Endothelial cell of umbilical vein (primary cell): Measurements from ENCODE around the gene UGT1A5. TPM values are rescaled to one million over a fixed set of nuclear protein-coding genes. Genes with fewer than 3 reads are reported as not detected.

ENCODE experiments used
- BruUV-seq: library from RNA; stranded (reverse); fragments of 400-500 nt; replicated peaks from 2 replicates; lab custom pipeline; 2021; lab: Mats Ljungman, UMichigan
- CTCF ChIA-PET: fragments of 300-600, 350-600 bp; sonication (Branson Sonifier 250); formaldehyde crosslinking; loops from one replicate; lab custom pipeline; 2021; ENCODE audit warnings: antibody characterized with exemption, inconsistent platforms; lab: Charles Lee
- POLR2A ChIA-PET: fragments of 300-600, 350-600 bp; sonication (Branson Sonifier 250); formaldehyde crosslinking; loops from one replicate; lab custom pipeline; 2021; ENCODE audit warnings: antibody characterized with exemption, inconsistent platforms; lab: Charles Lee
- DNase-seq: peaks from one replicate; pipeline ENCODE4 v3.0.0-alpha.2; 2011; ENCODE audit warnings: low read depth, low spot score
- FAIRE-seq: peaks from 2 replicates; lab custom pipeline; 2011; peaks lifted over from hg19 to GRCh38; lab: Jason Lieb, UNC
- H2AFZ ChIP-seq: 2 replicates; pipeline ENCODE4 v1.6.0; 2012; ENCODE audit warnings: low read depth, low read length, control low read depth, inconsistent platforms
- H3K27ac ChIP-seq: 2 replicates; pipeline ENCODE4 v1.5.1; 2011; ENCODE audit warnings: low read depth, mild to moderate bottlenecking, control low read depth, low read length, moderate library complexity; ENCODE audit not compliant: insufficient read depth
- H3K27me3 ChIP-seq, 2 experiments: 2 replicates each; pipeline versions ENCODE4 v1.6.0 to v1.6.1; 2011; ENCODE audit warnings: low read length in 2 of 2, mixed read lengths in 1 of 2; ENCODE audit not compliant: control insufficient read depth in 2 of 2, insufficient read depth in 2 of 2
- H3K36me3 ChIP-seq, 2 experiments: 2 replicates in 1 of 2; 3 replicates in 1 of 2; pipeline ENCODE4 v1.5.1; 2011; ENCODE audit warnings: low read length in 2 of 2, mild to moderate bottlenecking in 1 of 2, moderate library complexity in 1 of 2; ENCODE audit not compliant: control insufficient read depth in 2 of 2, insufficient read depth in 2 of 2; ENCODE audit errors: extremely low read depth in 1 of 2
- H3K4me1 ChIP-seq: 3 replicates; pipeline ENCODE4 v1.5.1; 2011; ENCODE audit warnings: mild to moderate bottlenecking, low read length; ENCODE audit not compliant: control insufficient read depth, insufficient read depth; ENCODE audit errors: extremely low read depth
- H3K4me2 ChIP-seq: 2 replicates; pipeline ENCODE4 v1.6.1; 2011; ENCODE audit warnings: low read length, control low read depth, mixed read lengths; ENCODE audit not compliant: insufficient read depth
- H3K4me3 ChIP-seq, 3 experiments: fragments of 200-600 bp in 1 of 3; sonication (generic), shearing (Covaris generic) in 1 of 3; replicated peaks in 1 of 3; 2 replicates each; pipeline ENCODE4 v1.5.1; 2011 to 2016; ENCODE audit warnings: control low read depth in 3 of 3, low read length in 3 of 3, mild to moderate bottlenecking in 2 of 3, inconsistent platforms in 1 of 3, low read depth in 1 of 3, moderate library complexity in 1 of 3; ENCODE audit not compliant: insufficient read depth in 1 of 3
- H3K79me2 ChIP-seq: 2 replicates; pipeline ENCODE4 v1.6.0; 2012; ENCODE audit warnings: low read length, inconsistent platforms; ENCODE audit not compliant: control insufficient read depth, insufficient read depth
- H3K9ac ChIP-seq: replicated peaks from 2 replicates; pipeline ENCODE3; 2011; ENCODE audit warnings: low read length, control low read depth; ENCODE audit not compliant: insufficient read depth; ENCODE audit errors: extremely low read depth
- H3K9me1 ChIP-seq: replicated peaks from 3 replicates; pipeline ENCODE4 v1.6.0; 2011; ENCODE audit warnings: mild to moderate bottlenecking, low read length; ENCODE audit not compliant: control insufficient read depth, insufficient read depth; ENCODE audit errors: extremely low read depth
- H3K9me3 ChIP-seq: replicated peaks from 2 replicates; pipeline ENCODE4 v1.5.1; 2012; ENCODE audit warnings: low read length, inconsistent platforms; ENCODE audit not compliant: control insufficient read depth, insufficient read depth
- H4K20me1 ChIP-seq: replicated peaks from 2 replicates; pipeline ENCODE3; 2011; ENCODE audit warnings: mild to moderate bottlenecking, low read length; ENCODE audit not compliant: control insufficient read depth, insufficient read depth; ENCODE audit errors: extremely low read depth
- CTCF ChIP-seq, 2 donors: IDR thresholded peaks; 1 replicate in 1 of 2; 2 replicates in 1 of 2; pipeline ENCODE4 v1.5.1; 2011; ENCODE audit warnings: low read length in 2 of 2, mild to moderate bottlenecking in 2 of 2, moderate library complexity in 2 of 2, control low read depth in 1 of 2, inconsistent platforms in 1 of 2, low read depth in 1 of 2; ENCODE audit not compliant: insufficient read depth in 1 of 2; ENCODE audit errors: extremely low read depth in 1 of 2
- EZH2 ChIP-seq: IDR thresholded peaks from 2 replicates; pipeline ENCODE4 v1.6.1; 2012; ENCODE audit warnings: borderline replicate concordance, low read depth, mild to moderate bottlenecking, moderate library complexity, low read length, inconsistent platforms; ENCODE audit not compliant: severe bottlenecking
- FOS ChIP-seq: IDR thresholded peaks from 2 replicates; pipeline ENCODE4 v1.6.1; 2011; ENCODE audit warnings: mild to moderate bottlenecking, low read length, moderate library complexity, borderline replicate concordance; ENCODE audit not compliant: insufficient read depth
- GATA2 ChIP-seq: IDR thresholded peaks from 2 replicates; pipeline ENCODE4 v1.7.0; 2011; ENCODE audit warnings: low read depth, mild to moderate bottlenecking, moderate library complexity, mixed read lengths, low read length; ENCODE audit not compliant: insufficient read length, insufficient read depth
- MYC ChIP-seq: IDR thresholded peaks from one replicate; pipeline ENCODE4 v1.6.1; 2011; ENCODE audit warnings: mild to moderate bottlenecking, low read depth, low read length
- POLR2A ChIP-seq: IDR thresholded peaks from 2 replicates; pipeline ENCODE4 v1.6.1; 2012; ENCODE audit warnings: low read depth, mild to moderate bottlenecking, control low read depth, low read length
- POLR2AphosphoS5 ChIP-seq: IDR thresholded peaks from 2 replicates; pipeline ENCODE4 v1.6.1; 2012; ENCODE audit warnings: low read depth, mild to moderate bottlenecking, control low read depth, low read length, moderate library complexity; ENCODE audit not compliant: insufficient read depth
- dilution Hi-C: fragments of 300-500 bp; cut with MboI; formaldehyde crosslinking; loops from one replicate; pipeline ENCODE4 v1.15.0; 2019; ENCODE audit warnings: low sequenced_read_pairs; ENCODE audit not compliant: extremely low pct_ligation_motif_present
- intact Hi-C: fragments of 100-400 bp; cut with micrococcal nuclease; formaldehyde crosslinking; loops from one replicate; pipeline ENCODE4 v1.10.0; 2022
- polyA plus RNA-seq, 4 experiments: library from polyadenylated mRNA; depleted of rRNA in 3 of 4; stranded (reverse) in 3 of 4; unstranded in 1 of 4; fragments of >200 nt; gene quantifications; 2 replicates each; pipeline versions ENCODE4 v1.2.1 to v1.2.3, GENCODE V29; 2011 to 2012; ENCODE audit warnings: missing spikeins in 1 of 4
- total RNA-seq: library from RNA; stranded (reverse); gene quantifications from 2 replicates; pipeline ENCODE4 v1.2.3, GENCODE V29; 2021
- TF ChIP-seq, protein P1 (sequence below): IDR thresholded peaks from 2 replicates; pipeline ENCODE4 v1.6.1; 2011; ENCODE audit not compliant: insufficient read depth, insufficient read length

UGT1A5 gene
- total and polyA plus RNA-seq, 2 donors (not counting 3 experiments of a cell fraction or from before 2014, with no cell fraction given) = not detected

- BruUV-seq = no TSS peak
These were observed 105.4 kb downstream of the UGT1A5 start for GRCh38 chr2:233817995-233818638.

More at GRCh38 chr2:233817995-233818638, 105.4 kb downstream of the UGT1A5 start:
- H3K4me3 ChIP-seq = no peak overlapping the region
- H3K36me3 ChIP-seq = no peaks in the 10 kb centered on the region
- no peaks in the 10 kb centered on the region for H3K9me1 ChIP-seq
- CTCF ChIA-PET = no interaction called here
- no peak overlapping the region for H2AFZ ChIP-seq
- no peaks in the 10 kb centered on the region for H4K20me1 ChIP-seq
- dilution Hi-C loops (no loop called here), intact Hi-C loops (no loop called here)
- H3K9me3 ChIP-seq = no peaks in the 10 kb centered on the region
- FAIRE-seq = no peak
- H3K79me2 ChIP-seq = no peaks in the 10 kb centered on the region
- no peak overlapping the region for H3K4me2 ChIP-seq
- no peak overlapping the region for H3K27ac ChIP-seq
- POLR2A ChIA-PET = no interaction called here
- TF ChIP-seq, protein P1, sequence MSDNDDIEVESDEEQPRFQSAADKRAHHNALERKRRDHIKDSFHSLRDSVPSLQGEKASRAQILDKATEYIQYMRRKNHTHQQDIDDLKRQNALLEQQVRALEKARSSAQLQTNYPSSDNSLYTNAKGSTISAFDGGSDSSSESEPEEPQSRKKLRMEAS = no peak
- TF ChIP-seq GATA2 = no peak
- TF ChIP-seq FOS = no peak
- no peak for TF ChIP-seq EZH2
- no peak for TF ChIP-seq MYC
- TF ChIP-seq CTCF (IDR thresholded peaks at IDR 0.05; ENCODE audit: extremely low read depth in 1 of 2, insufficient read depth in 1 of 2, low read depth in 1 of 2, low read length in 2 of 2) = no peak
- TF ChIP-seq POLR2AphosphoS5 = no peak
- no peak for TF ChIP-seq POLR2A
- no peaks in the 10 kb centered on the region for H3K27me3 ChIP-seq
- H3K4me1 ChIP-seq = no peaks in the 10 kb centered on the region
- H3K9ac ChIP-seq = no peak overlapping the region
- DNase-seq = no peak
